Measurements from ENCODE around the gene MNT.

Gene MNT

DNA sequence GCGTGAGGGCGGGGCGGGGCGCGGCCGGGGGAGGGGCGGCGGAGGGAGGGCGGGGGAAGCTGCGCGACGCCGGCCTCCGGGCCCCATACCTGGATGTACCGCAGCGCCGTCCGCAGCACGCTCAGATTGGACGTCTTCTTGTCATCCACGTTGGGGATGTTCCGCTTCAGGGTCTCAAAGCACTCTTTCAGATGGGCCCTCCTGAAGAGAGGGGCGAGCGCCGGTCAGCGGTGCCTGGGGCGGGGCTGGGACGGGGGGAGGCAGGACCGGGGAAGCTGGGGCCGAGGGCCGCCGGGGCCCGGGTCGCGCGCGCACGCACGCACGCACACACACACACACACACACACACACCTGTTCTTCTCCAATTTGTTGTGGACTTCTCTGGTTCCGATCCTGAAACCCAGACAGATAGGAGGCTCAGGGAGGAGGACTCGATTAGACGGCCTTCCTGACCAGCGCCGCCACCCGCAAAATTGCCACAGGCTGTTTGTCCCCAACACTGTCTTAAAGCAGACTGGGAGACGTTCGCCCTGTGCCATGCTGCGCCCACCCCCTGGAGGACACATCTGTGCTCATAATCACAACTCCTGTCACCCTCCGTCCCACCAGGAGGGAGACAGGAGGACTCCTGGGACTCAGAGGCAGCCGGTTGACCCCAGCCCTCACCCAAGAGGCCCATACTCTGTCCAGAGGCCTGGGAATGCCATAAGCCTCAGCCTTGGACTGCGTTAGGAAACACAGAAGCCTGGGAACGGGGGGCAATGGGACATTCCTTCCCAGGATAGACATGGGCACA lies 6.7 kb downstream of the MNT start:
- TF ChIP-seq FOXA1 (IDR thresholded peaks at IDR 0.05): no peak
- no peak for TF ChIP-seq LEF1 (IDR thresholded peaks at IDR 0.05; ENCODE audit: borderline replicate concordance)
- no peak for TF ChIP-seq FOXK2 (IDR thresholded peaks at IDR 0.05)
- TF ChIP-seq CTBP1 (IDR thresholded peaks at IDR 0.05; ENCODE audit: borderline replicate concordance): no peak
- TF ChIP-seq TARDBP (IDR thresholded peaks at IDR 0.05): no peak
- TF ChIP-seq NFRKB (IDR thresholded peaks at IDR 0.05): no peak
- TF ChIP-seq BHLHE40 (IDR thresholded peaks at IDR 0.05; ENCODE audit: borderline replicate concordance): no peak
- no peak for TF ChIP-seq FOXM1 (IDR thresholded peaks at IDR 0.05; ENCODE audit: borderline replicate concordance)
- TF ChIP-seq ELF4 (IDR thresholded peaks at IDR 0.05): no peak
- TF ChIP-seq ARNT (IDR thresholded peaks at IDR 0.05): no peak
- TF ChIP-seq, protein P1, sequence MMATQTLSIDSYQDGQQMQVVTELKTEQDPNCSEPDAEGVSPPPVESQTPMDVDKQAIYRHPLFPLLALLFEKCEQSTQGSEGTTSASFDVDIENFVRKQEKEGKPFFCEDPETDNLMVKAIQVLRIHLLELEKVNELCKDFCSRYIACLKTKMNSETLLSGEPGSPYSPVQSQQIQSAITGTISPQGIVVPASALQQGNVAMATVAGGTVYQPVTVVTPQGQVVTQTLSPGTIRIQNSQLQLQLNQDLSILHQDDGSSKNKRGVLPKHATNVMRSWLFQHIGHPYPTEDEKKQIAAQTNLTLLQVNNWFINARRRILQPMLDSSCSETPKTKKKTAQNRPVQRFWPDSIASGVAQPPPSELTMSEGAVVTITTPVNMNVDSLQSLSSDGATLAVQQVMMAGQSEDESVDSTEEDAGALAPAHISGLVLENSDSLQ (IDR thresholded peaks at IDR 0.05): no peak
- no peak for TF ChIP-seq HDGF (IDR thresholded peaks at IDR 0.05; ENCODE audit: borderline replicate concordance)
- no peak for TF ChIP-seq SUZ12 (IDR thresholded peaks at IDR 0.05)
- no peak for TF ChIP-seq L3MBTL2 (conservative IDR thresholded peaks at IDR 0.05)
- TF ChIP-seq ZNF384 (IDR thresholded peaks at IDR 0.05): no peak
- TF ChIP-seq SP1 (IDR thresholded peaks at IDR 0.05): no peak
- CTCF ChIA-PET: interaction anchor here (1.4 kb wide), 1 partner anchor 12 kb away, joined by 6 read pairs; no protein-coding TSS in a partner anchor
- POLR2A ChIA-PET: interaction anchor here (2.1 to 2.8 kb wide), 3 partner anchors 8 to 22 kb away, joined by 10 to 16 read pairs (median 11); no protein-coding TSS in a partner anchor
- DNase-seq (ENCODE audit: extremely low spot score): no peak

DNA sequence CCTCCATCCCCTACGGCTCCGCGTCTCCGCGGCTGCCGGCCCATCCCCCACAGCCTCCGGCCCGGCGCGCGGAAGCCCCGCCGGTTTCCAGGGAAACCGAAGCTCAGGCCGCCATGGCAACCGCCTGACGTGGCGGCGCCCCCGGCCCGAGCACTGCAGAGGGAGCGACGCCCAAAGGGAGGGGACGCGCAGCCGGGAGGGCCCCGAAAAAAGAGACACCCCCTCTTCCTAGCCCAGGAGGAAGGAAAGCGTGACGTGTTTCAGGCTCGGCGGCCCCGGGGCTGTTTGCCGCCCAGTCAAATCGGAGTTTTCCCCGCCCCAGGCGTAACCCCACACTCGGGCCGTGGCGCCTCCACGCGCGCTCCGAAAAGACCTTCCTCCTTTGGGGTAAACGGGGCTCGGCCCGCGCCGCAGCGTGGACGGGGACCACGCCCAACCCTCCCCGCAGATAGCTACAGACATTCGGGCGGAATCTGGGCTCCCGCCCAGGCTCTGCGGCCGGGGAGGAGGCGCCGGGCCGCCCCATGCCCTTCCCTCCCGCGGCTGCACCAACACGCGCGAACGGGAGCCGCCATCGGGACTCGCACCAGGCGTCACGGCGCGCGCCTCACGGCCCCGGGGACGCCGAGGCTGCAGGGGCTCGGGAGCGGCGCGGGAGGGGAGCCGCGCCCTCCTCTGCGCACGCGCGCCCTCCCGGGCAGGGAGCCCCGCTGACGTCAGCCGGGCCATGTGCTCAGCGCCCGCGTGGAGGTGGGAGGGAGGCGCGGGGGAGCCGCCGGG lies 7.5 kb downstream of the MNT start:
- ChIA-PET POLR2A (interaction anchor here (0.7 to 2.8 kb wide), 5 partner anchors 8 to 23 kb away, joined by 3 to 16 read pairs (median 10); no protein-coding TSS in a partner anchor), CTCF (interaction anchor here (1.4 to 2.1 kb wide), 2 partner anchors 11 to 23 kb away, joined by 6 to 12 read pairs; no protein-coding TSS in a partner anchor)
- DNase-seq (ENCODE audit: extremely low spot score): peak; percentile 88

DNA sequence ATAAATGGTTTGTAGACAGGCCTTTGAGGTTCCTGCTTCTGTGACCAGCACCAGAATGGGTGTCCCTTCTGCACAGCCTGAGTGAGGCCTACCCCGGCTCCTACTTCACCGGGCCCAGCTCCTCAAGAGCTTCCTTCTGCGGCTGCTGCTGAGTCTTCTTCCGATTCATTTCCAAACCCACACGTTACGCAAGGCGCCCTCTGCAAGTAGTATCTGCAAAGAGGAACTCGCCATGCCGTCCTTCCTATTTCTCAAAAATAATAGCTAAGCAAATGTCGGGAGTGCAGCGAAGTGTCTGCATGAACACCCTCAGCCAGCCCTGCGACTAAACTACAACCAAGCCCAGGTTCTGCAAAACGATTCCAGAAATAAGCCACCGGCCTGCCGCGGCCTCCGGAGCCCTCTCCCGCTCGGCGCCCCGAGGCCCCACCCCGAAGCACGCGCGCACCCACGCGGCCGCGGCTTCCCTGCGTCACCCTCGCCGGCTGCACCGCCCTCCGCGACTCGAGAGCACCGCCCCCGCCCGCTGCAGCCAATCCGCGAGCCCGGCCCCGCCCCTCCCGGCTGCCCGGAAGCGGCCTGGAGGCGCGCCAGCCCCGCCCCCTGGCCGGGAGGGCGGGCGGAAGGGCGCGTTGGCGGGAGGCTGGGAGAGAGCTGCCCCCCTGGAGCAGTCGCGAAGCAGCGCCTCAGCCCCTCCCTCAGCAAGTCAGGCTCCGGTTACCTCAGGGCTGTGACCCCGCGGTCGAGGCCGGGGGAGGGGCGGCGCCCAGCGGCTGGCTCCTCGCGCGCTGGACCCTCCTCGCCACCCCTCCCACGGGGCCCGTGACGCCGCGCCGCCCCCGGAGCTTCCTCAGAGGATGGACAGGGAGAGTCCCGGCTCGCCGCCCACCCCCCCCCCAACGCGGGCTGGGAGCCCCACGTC lies 8.3 kb downstream of the MNT start:
- peak; percentile 92 for DNase-seq (ENCODE audit: extremely low spot score)
- TF ChIP-seq SP1 (IDR thresholded peaks at IDR 0.05) (no peak), L3MBTL2 (conservative IDR thresholded peaks at IDR 0.05) (0 out of 2 replicates have a peak, but pooled peaks have one; percentile 36), FOXK2 (IDR thresholded peaks at IDR 0.05) (no peak), TARDBP (IDR thresholded peaks at IDR 0.05) (no peak), LEF1 (IDR thresholded peaks at IDR 0.05; ENCODE audit: borderline replicate concordance) (peak; percentile 51; the same call in 1 of the 2 replicates), ELF4 (IDR thresholded peaks at IDR 0.05) (no peak), ZNF384 (IDR thresholded peaks at IDR 0.05) (no peak), SUZ12 (IDR thresholded peaks at IDR 0.05) (no peak), FOXM1 (IDR thresholded peaks at IDR 0.05; ENCODE audit: borderline replicate concordance) (peak; percentile 58; the same call in 1 of the 2 replicates)
- POLR2A ChIA-PET: interaction anchor here (0.7 to 2.8 kb wide), 5 partner anchors 9 to 24 kb away, joined by 3 to 16 read pairs (median 10); no protein-coding TSS in a partner anchor
- CTCF ChIA-PET: interaction anchor here (0.6 to 2.1 kb wide), 4 partner anchors 10 to 48 kb away, joined by 3 to 12 read pairs (median 6); no protein-coding TSS in a partner anchor

More for the DNA sequence above, 7.5 kb downstream of the MNT start:
- no peak for TF ChIP-seq FOXK2 (IDR thresholded peaks at IDR 0.05)
- TF ChIP-seq TARDBP (IDR thresholded peaks at IDR 0.05): peak; percentile 84
- TF ChIP-seq, protein P1 (IDR thresholded peaks at IDR 0.05): peak; percentile 8; the same call in 1 of the 2 replicates
- TF ChIP-seq FOXM1 (IDR thresholded peaks at IDR 0.05; ENCODE audit: borderline replicate concordance): no peak
- TF ChIP-seq L3MBTL2 (conservative IDR thresholded peaks at IDR 0.05): peak; percentile 52
- no peak for TF ChIP-seq FOXA1 (IDR thresholded peaks at IDR 0.05)

DNA sequence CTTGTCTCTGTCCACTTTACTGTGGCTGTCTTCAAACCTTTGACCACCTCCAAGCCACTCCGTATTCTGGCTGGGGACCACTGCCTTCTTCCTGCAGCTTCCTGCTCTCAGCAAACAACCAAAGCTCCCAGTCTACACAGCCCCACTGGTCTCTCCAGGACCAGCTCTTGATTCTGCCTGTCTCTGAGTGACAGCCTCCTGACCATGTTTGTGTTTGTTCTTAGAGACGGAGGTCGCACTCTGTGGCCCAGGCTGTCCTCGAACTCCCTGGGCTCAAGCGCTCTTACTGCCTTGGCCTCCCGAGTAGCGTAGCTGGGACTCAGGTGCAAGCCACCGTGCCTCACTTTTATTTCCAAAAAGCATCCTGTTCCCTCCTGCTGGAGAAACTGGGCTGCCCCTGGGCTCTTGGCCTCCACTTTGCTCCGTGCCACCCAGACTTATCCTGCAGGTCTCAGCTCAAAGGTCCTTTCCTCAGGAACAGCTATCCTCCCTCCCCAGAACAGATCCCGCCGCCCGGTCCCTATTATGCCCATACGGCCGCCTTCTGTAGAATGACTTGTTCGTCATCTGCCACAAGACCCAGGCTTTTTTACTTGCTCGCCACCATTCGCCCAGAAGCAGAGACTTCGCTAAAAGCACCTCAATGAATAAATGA lies 9.1 kb downstream of the MNT start:
- POLR2A ChIA-PET: interaction anchor here (1.7 to 2.8 kb wide), 4 partner anchors 9 to 24 kb away, joined by 8 to 16 read pairs (median 10); no protein-coding TSS in a partner anchor
- CTCF ChIA-PET: interaction anchor here (1.1 to 2.1 kb wide), 2 partner anchors 9 to 25 kb away, joined by 7 to 12 read pairs; no protein-coding TSS in a partner anchor
- DNase-seq (ENCODE audit: extremely low spot score): no peak
- no peak for TF ChIP-seq CTBP1 (IDR thresholded peaks at IDR 0.05; ENCODE audit: borderline replicate concordance)
- no peak for TF ChIP-seq HDGF (IDR thresholded peaks at IDR 0.05; ENCODE audit: borderline replicate concordance)
- no peak for TF ChIP-seq FOXM1 (IDR thresholded peaks at IDR 0.05; ENCODE audit: borderline replicate concordance)
- TF ChIP-seq FOXA1 (IDR thresholded peaks at IDR 0.05): no peak
- no peak for TF ChIP-seq FOXK2 (IDR thresholded peaks at IDR 0.05)
- no peak for TF ChIP-seq L3MBTL2 (conservative IDR thresholded peaks at IDR 0.05)
- no peak for TF ChIP-seq SUZ12 (IDR thresholded peaks at IDR 0.05)
- no peak for TF ChIP-seq ZNF384 (IDR thresholded peaks at IDR 0.05)
- TF ChIP-seq ARNT (IDR thresholded peaks at IDR 0.05): no peak

Data from HEK293T (cell line).